Measurements from ENCODE around the gene APBB2. TPM values are rescaled to one million over a fixed set of nuclear protein-coding genes. Genes with fewer than 3 reads are reported as not detected.

APBB2 gene
- polyA plus RNA-seq, 3 donors: 0.15 to 0.33 TPM; not detected in 1

- H3K9me3 ChIP-seq (replicated peaks in 1 of 2; ENCODE audit: control insufficient read depth in 1 of 2, insufficient read depth in 1 of 2, low read length in 2 of 2): peaks cover 0 to 12% of the 10 kb centered on the region in 2 donors
- Mint-ChIP-seq H3K27me3 (ENCODE audit: low read depth in 3 of 3) (peaks cover 58 to 70% (median 64%) of the 10 kb centered on the region in 3 donors), H3K4me1 (peaks cover 29% of the 10 kb centered on the region), H3K36me3 (peaks cover 0 to 10% of the 10 kb centered on the region in 2 donors), H3K4me3 (peak overlapping the region in 1 of 2 donors; percentile 88), H3K9me3 (peaks cover 0 to 10% (median 5%) of the 10 kb centered on the region in 7 donors), H3K27ac (no peak overlapping the region)
- H2AFZ ChIP-seq (ENCODE audit: insufficient read depth, low read depth, low read length, poor library complexity, severe bottlenecking): no peak overlapping the region
- H3K4me2 ChIP-seq (replicated peaks; ENCODE audit: extremely low read depth, low read length, poor library complexity, severe bottlenecking): no peak overlapping the region
- no peak for TF ChIP-seq CTCF (IDR thresholded peaks at IDR 0.05)
- H3K27me3 ChIP-seq (ENCODE audit: control insufficient read depth in 2 of 2, insufficient read depth in 2 of 2, low read length in 2 of 2): peaks cover 44 to 47% of the 10 kb centered on the region in 2 donors
- intact Hi-C loops (cut with micrococcal nuclease): loop anchor here (5.0 to 10.0 kb wide), 3 partner anchors 243 to 293 kb away; no protein-coding TSS in a partner anchor
- H3K36me3 ChIP-seq (replicated peaks in 1 of 2; ENCODE audit: control insufficient read depth in 1 of 2, insufficient read depth in 2 of 2, low read length in 2 of 2): no peaks in the 10 kb centered on the region
- no peak for DNase-seq
- H3K79me2 ChIP-seq (ENCODE audit: insufficient read depth, low read length): no peaks in the 10 kb centered on the region
- no peaks in the 10 kb centered on the region for H4K20me1 ChIP-seq (ENCODE audit: insufficient read depth, low read length)
- peaks cover 25 to 27% of the 10 kb centered on the region in 2 donors for H3K4me1 ChIP-seq (ENCODE audit: control insufficient read depth in 1 of 2, insufficient read depth in 2 of 2, low read length in 2 of 2)
- WGBS (ENCODE audit: insufficient coverage): 50% methylated on average over 1 of the region's 2 CpGs
- H3K9ac ChIP-seq (ENCODE audit: insufficient read depth, low read length, poor library complexity, severe bottlenecking): no peak overlapping the region
- H3K4me3 ChIP-seq (replicated peaks in 1 of 3; ENCODE audit: low read depth in 2 of 3, low read length in 3 of 3): no peak overlapping the region
- H3K27ac ChIP-seq (ENCODE audit: low read depth in 1 of 2, low read length in 2 of 2): no peak overlapping the region
Measured at GRCh38 chr4:41217374-41217773, 3.0 kb upstream of the APBB2 start.

- Histone ChIP-seq H2AFZ (ENCODE audit: insufficient read depth, low read depth, low read length, poor library complexity, severe bottlenecking) (peak overlapping the region; percentile 63), H3K27me3 (ENCODE audit: control insufficient read depth in 2 of 2, insufficient read depth in 2 of 2, low read length in 2 of 2) (peaks cover 47 to 51% of the 10 kb centered on the region in 2 donors), H4K20me1 (ENCODE audit: insufficient read depth, low read length) (no peaks in the 10 kb centered on the region), H3K9me3 (replicated peaks in 1 of 2; ENCODE audit: control insufficient read depth in 1 of 2, insufficient read depth in 1 of 2, low read length in 2 of 2) (peaks cover 0 to 12% of the 10 kb centered on the region in 2 donors), H3K4me1 (ENCODE audit: control insufficient read depth in 1 of 2, insufficient read depth in 2 of 2, low read length in 2 of 2) (peaks cover 25 to 27% of the 10 kb centered on the region in 2 donors), H3K9ac (ENCODE audit: insufficient read depth, low read length, poor library complexity, severe bottlenecking) (no peak overlapping the region), H3K4me2 (replicated peaks; ENCODE audit: extremely low read depth, low read length, poor library complexity, severe bottlenecking) (peak overlapping the region; percentile 68), H3K27ac (ENCODE audit: low read depth in 1 of 2, low read length in 2 of 2) (no peak overlapping the region), H3K79me2 (ENCODE audit: insufficient read depth, low read length) (no peaks in the 10 kb centered on the region), H3K36me3 (replicated peaks in 1 of 2; ENCODE audit: control insufficient read depth in 1 of 2, insufficient read depth in 2 of 2, low read length in 2 of 2) (no peaks in the 10 kb centered on the region), H3K4me3 (replicated peaks in 1 of 3; ENCODE audit: low read depth in 2 of 3, low read length in 3 of 3) (peak overlapping the region in 1 of 3 experiments; percentile 66)
- Mint-ChIP-seq H3K27me3 (ENCODE audit: low read depth in 3 of 3) (peaks cover 62 to 74% (median 68%) of the 10 kb centered on the region in 3 donors), H3K4me1 (peaks cover 32% of the 10 kb centered on the region), H3K27ac (no peak overlapping the region), H3K9me3 (peaks cover 0 to 10% (median 5%) of the 10 kb centered on the region in 7 donors), H3K36me3 (peaks cover 0 to 10% of the 10 kb centered on the region in 2 donors), H3K4me3 (peak overlapping the region; percentile 79 to 88)
- no peak for DNase-seq
- WGBS (ENCODE audit: insufficient coverage): no CpG with 5 or more reads among the region's 2 CpGs
- no peak for TF ChIP-seq CTCF (IDR thresholded peaks at IDR 0.05)
- intact Hi-C loops (cut with micrococcal nuclease): loop anchor here (5.0 to 10.0 kb wide), 3 partner anchors 242 to 292 kb away; no protein-coding TSS in a partner anchor
Measured at GRCh38 chr4:41217020-41217333, 2.6 kb upstream of the APBB2 start.
